HG02943 (cell line): ENCODE results near the gene ZNRF3.

ENCODE experiments used
- ATAC-seq: cut with Tn5 transposase; IDR thresholded peaks from one replicate; pipeline ENCODE4 v1.9.1; 2021; ENCODE audit warnings: mild to moderate bottlenecking, low read depth, moderate library complexity; ENCODE audit not compliant: unreplicated experiment

The ZNRF3 gene

DNA sequence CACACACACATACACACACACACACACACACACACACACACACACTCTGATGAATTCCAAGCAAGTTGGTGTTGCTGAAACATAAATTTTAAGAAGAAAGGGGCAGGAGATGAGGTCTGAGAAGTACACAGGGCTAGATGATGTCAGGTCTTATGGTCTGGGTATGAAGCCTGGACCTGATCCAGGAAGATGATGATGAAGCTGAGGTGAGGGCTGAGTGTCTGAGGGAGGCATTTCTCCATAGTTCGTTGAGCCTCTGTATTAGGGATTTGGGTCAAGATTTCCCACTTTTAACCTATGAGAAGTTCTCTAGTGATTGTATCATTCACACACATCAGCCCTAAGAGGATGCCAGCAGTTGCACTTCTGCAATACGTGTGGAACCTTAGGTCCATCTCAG lies 222.1 kb downstream of the ZNRF3 start:
- ATAC-seq: no peak

DNA sequence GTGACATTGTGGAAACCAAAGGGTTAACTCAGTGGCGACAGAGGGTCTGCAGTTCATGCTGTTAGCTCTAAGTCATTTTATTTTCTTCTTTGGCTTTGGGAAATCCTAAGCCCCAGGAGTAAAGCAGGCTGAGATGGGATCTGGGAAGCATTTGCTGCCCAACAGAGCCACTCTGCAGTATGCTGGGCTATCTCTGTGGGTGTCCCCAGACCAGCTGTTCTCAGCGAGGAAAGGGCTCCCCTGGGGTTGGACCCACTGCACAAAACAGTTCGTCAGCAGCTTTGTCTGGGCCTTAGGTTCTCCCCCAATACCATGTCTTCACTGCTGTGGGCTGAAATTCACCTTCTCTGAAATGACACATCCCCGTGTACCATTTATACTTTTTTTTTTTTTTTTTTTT lies 223.5 kb downstream of the ZNRF3 start:
- no peak for ATAC-seq
